Activated CD4-positive, alpha-beta T cell treated with anti-CD3 and anti-CD28 coated beads, Interleukin-2, amount 50 U/mL, for 16 hours (primary cell): ENCODE data around the gene DDR2.
"Not testable (repeated sequence)": the region's sequence is repeated elsewhere in the genome, so short reads cannot be mapped to it uniquely, and the experiment has no call there.

Source experiments
- DNase-seq: peaks from one replicate; pipeline ENCODE4 v3.0.0-alpha.2; 2020

DDR2 gene

GRCh38 chr1:162788783-162789182, 156.5 kb downstream of the DDR2 start:
- not testable (repeated sequence) for DNase-seq

- DNase-seq: peak; percentile 85
Observed at GRCh38 chr1:162790303-162790984, 158.2 kb downstream of the DDR2 start, which contains the start of gene HSD17B7. Gene HSD17B7, plus strand, starts transcription at chr1:162790702. Its CDS starts 99 bp downstream, at chr1:162790801.

DNA sequence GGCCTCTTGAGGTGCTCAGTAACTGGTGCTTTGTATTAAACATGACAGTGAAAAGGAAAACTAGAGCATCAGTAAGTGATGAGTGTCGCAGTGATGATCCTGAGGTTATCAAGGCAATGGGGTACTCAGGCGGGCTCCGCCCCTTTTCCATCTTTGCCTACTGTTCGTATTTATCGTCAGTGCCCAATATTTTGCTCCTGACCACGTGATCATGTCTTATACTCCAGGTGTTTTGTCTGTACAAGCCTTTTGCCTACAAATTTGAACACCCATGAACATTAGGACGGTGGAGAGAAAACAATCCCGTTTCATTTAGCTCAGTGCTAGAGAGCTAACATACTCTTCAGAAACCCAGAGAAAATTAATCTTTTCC, 158.7 kb downstream of the DDR2 start:
- peak; percentile 11 for DNase-seq

GRCh38 chr1:162794284-162794683, 162.0 kb downstream of the DDR2 start:
- DNase-seq: not testable (repeated sequence)

- not testable (repeated sequence) for DNase-seq
Observed at GRCh38 chr1:162796617-162797279, 164.5 kb downstream of the DDR2 start.

DNA sequence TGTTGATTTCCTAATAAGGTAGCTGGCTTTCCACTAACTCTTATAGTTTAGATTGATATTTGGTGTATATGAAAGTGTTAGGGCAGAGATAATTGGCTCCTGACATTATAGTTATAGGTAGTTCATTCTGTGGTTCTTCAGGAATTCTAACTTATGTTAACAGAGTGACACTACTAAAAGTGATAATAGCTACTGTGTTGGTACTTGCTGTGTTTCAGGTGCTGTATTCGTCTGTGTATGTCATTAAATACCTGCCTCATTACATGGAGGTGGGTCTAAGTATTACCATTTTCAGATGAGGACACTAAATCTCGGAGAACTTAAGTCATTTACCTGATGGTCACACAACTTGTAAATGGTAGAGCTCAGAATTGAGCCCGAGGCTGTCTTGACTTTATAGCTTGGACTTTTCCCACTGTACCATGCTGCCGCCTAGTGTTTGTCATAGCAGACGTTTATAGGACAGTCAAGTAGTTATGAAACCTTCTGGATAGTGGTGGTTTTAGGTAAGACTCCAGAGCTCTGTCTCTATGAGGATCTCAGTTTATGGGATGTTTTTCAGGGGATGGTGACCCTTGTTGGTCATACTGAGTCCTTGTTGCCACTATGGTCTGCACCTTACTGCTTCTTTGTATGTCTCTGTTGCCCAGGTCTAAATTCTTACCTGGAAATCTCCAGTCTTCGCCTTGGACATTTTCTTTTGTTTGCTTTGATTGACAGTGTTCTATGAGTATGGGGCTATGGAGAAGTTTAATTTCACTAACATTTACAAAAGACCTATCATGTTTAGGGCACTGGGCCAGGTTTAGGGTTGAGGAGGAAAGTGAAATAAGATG, 167.9 kb downstream of the DDR2 start:
- DNase-seq: peak; percentile 19

GRCh38 chr1:162807503-162807902, 175.2 kb downstream of the DDR2 start:
- DNase-seq: not testable (repeated sequence)

GRCh38 chr1:162812357-162812756, 180.1 kb downstream of the DDR2 start:
- not testable (repeated sequence) for DNase-seq

GRCh38 chr1:162818136-162818535, 185.9 kb downstream of the DDR2 start:
- not testable (repeated sequence) for DNase-seq

DNA sequence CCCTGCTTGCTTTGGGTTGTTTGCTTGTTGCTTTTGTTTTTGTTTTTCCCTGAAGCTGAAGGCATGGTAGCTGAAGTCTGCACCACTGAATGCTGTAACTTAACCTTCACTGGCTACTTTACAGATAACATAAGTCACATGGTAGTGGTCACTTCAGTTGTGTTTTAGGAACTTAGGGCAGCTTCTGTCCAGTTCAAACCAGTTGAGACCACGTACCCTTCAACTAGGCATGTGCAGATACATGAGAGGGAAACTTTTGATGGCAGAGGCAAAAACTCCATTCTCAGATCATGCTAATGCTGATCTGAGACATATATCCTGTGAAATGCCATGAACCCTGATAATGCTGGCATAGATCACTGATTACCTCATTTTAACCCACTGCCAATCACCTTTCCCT, 186.4 kb downstream of the DDR2 start:
- DNase-seq: not testable (repeated sequence)

DNA sequence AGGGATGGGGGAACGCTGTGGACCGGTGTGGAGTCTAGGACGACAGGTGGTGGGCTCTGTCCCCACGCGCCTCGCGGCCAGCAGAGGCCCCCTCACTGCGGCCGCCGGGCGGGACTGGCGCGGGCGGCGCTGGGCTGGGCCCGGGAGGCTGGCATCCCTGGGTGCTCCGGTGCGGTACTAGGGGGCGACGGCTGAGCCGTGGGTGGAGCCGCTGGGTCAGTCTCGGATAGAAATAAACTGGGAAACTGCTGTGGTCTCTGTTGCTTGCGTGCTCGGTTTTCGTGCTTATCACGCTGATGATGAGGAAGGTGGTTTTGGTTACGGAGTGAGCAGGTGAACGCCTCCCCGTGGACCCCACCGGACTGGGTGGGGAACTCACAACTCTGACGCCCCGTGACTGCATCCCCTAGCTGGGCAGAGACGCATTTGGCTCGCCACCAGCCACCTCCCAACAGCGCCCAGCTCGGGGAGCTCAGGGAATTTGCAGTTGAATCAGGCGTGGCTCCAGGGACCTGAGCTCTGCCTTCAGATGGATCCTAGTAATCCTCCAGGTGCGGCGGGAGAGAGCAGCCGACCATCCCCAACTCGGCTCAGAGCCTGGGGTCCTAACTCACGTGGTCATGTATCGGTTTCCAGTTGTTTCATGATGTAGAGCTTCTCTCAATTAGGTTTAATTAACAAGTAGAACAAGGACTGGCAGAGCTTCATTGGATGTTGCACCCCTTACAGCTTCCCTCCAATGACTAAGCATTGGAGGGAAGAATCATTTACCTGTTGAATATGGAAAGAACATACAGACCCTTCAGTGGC, 190.3 kb downstream of the DDR2 start:
- peak; percentile 14 for DNase-seq

DNA sequence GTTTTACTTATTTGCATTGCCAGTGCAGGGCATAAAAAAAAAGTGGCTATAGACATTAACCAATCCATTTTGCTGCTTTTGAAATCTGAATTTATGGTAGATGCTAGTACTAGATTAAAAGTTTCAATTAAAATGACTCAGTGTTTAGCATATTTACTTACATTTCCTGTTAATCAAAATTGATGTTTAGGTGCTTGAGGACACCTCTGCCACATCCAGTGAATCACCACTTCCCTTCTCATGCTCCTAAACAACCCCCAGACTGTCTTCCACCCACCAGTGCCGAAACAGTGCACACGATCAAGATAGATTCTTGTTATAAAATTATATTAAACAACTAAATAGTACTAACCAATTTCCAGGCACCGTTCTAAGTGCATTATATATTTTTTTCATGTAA, 191.0 kb downstream of the DDR2 start:
- peak; percentile 43 for DNase-seq

- DNase-seq: no peak
Observed at GRCh38 chr1:162823771-162824525, 191.7 kb downstream of the DDR2 start.

- no peak for DNase-seq
Observed at GRCh38 chr1:162829268-162829667, 197.0 kb downstream of the DDR2 start.

- DNase-seq: no peak
Observed at GRCh38 chr1:162832470-162832869, 200.2 kb downstream of the DDR2 start.

- peak; percentile 82 for DNase-seq
Observed at GRCh38 chr1:162835157-162835899, 203.1 kb downstream of the DDR2 start.
